ENCODE measurements around the gene AGO3.

The AGO3 gene

GRCh38 chr1:36085126-36085525 is 154.2 kb downstream of the AGO3 start:
- no peak overlapping the region for H3K27ac ChIP-seq (ENCODE audit: low read length)
- H3K36me3 ChIP-seq (ENCODE audit: control insufficient read depth, low read depth, low read length): no peaks in the 10 kb centered on the region
- H3K9ac ChIP-seq (ENCODE audit: low read length): no peak overlapping the region
- peaks cover 9% of the 10 kb centered on the region for H3K27me3 ChIP-seq (ENCODE audit: control insufficient read depth, insufficient read depth, low read length)
- no peaks in the 10 kb centered on the region for H3K9me3 ChIP-seq (ENCODE audit: control insufficient read depth, low read depth, low read length)
- H3K4me1 ChIP-seq (ENCODE audit: control insufficient read depth, low read depth, low read length): peaks cover 6% of the 10 kb centered on the region
- H3K4me3 ChIP-seq (ENCODE audit: low read length): no peak overlapping the region

GRCh38 chr1:36085686-36086526 is 155.0 kb downstream of the AGO3 start:
- Histone ChIP-seq H3K4me1 (ENCODE audit: control insufficient read depth, low read depth, low read length) (peaks cover 6% of the 10 kb centered on the region), H3K9me3 (ENCODE audit: control insufficient read depth, low read depth, low read length) (no peaks in the 10 kb centered on the region), H3K27me3 (ENCODE audit: control insufficient read depth, insufficient read depth, low read length) (peaks cover 9% of the 10 kb centered on the region), H3K36me3 (ENCODE audit: control insufficient read depth, low read depth, low read length) (no peaks in the 10 kb centered on the region), H3K4me3 (ENCODE audit: low read length) (no peak overlapping the region), H3K27ac (ENCODE audit: low read length) (no peak overlapping the region), H3K9ac (ENCODE audit: low read length) (no peak overlapping the region)

GRCh38 chr1:36086529-36087232 is 155.8 kb downstream of the AGO3 start:
- H3K4me3 ChIP-seq (ENCODE audit: low read length): no peak overlapping the region
- H3K36me3 ChIP-seq (ENCODE audit: control insufficient read depth, low read depth, low read length): peaks cover 3% of the 10 kb centered on the region
- H3K9ac ChIP-seq (ENCODE audit: low read length): no peak overlapping the region
- H3K27ac ChIP-seq (ENCODE audit: low read length): no peak overlapping the region
- no peaks in the 10 kb centered on the region for H3K9me3 ChIP-seq (ENCODE audit: control insufficient read depth, low read depth, low read length)
- H3K4me1 ChIP-seq (ENCODE audit: control insufficient read depth, low read depth, low read length): peaks cover 6% of the 10 kb centered on the region
- H3K27me3 ChIP-seq (ENCODE audit: control insufficient read depth, insufficient read depth, low read length): peaks cover 9% of the 10 kb centered on the region

- H3K9ac ChIP-seq (ENCODE audit: low read length): no peak overlapping the region
- H3K4me1 ChIP-seq (ENCODE audit: control insufficient read depth, low read depth, low read length): peaks cover 6% of the 10 kb centered on the region
- H3K9me3 ChIP-seq (ENCODE audit: control insufficient read depth, low read depth, low read length): no peaks in the 10 kb centered on the region
- peaks cover 9% of the 10 kb centered on the region for H3K27me3 ChIP-seq (ENCODE audit: control insufficient read depth, insufficient read depth, low read length)
- H3K4me3 ChIP-seq (ENCODE audit: low read length): no peak overlapping the region
- no peak overlapping the region for H3K27ac ChIP-seq (ENCODE audit: low read length)
- peaks cover 7% of the 10 kb centered on the region for H3K36me3 ChIP-seq (ENCODE audit: control insufficient read depth, low read depth, low read length)
Observed at GRCh38 chr1:36087233-36088123, 156.6 kb downstream of the AGO3 start.

- Histone ChIP-seq H3K27ac (ENCODE audit: low read length) (no peak overlapping the region), H3K9ac (ENCODE audit: low read length) (peak overlapping the region; percentile 15), H3K27me3 (ENCODE audit: control insufficient read depth, insufficient read depth, low read length) (peaks cover 9% of the 10 kb centered on the region), H3K36me3 (ENCODE audit: control insufficient read depth, low read depth, low read length) (peaks cover 15% of the 10 kb centered on the region), H3K4me3 (ENCODE audit: low read length) (peak overlapping the region; percentile 90), H3K9me3 (ENCODE audit: control insufficient read depth, low read depth, low read length) (no peaks in the 10 kb centered on the region), H3K4me1 (ENCODE audit: control insufficient read depth, low read depth, low read length) (peaks cover 6% of the 10 kb centered on the region)
Observed at GRCh38 chr1:36088265-36088576, 157.3 kb downstream of the AGO3 start.

GRCh38 chr1:36088577-36089392 is 157.9 kb downstream of the AGO3 start, which contains the start of gene ADPRS:
Gene ADPRS, plus strand, starts transcription at chr1:36088892. Its CDS starts 13 bp downstream, at chr1:36088905.
- Histone ChIP-seq H3K9ac (ENCODE audit: low read length) (peak within 1 kb of the TSS; percentile 64), H3K27ac (ENCODE audit: low read length) (no peak within 1 kb of the TSS), H3K36me3 (ENCODE audit: control insufficient read depth, low read depth, low read length) (peaks cover 20% of the 10 kb centered on the region), H3K4me3 (ENCODE audit: low read length) (peak within 1 kb of the TSS; percentile 90), H3K9me3 (ENCODE audit: control insufficient read depth, low read depth, low read length) (no peaks in the 10 kb centered on the region), H3K27me3 (ENCODE audit: control insufficient read depth, insufficient read depth, low read length) (peaks cover 9% of the 10 kb centered on the region), H3K4me1 (ENCODE audit: control insufficient read depth, low read depth, low read length) (peaks cover 6% of the 10 kb centered on the region)

- Histone ChIP-seq H3K4me3 (ENCODE audit: low read length) (peak overlapping the region; percentile 90), H3K27me3 (ENCODE audit: control insufficient read depth, insufficient read depth, low read length) (peaks cover 5% of the 10 kb centered on the region), H3K4me1 (ENCODE audit: control insufficient read depth, low read depth, low read length) (peaks cover 6% of the 10 kb centered on the region), H3K27ac (ENCODE audit: low read length) (no peak overlapping the region), H3K36me3 (ENCODE audit: control insufficient read depth, low read depth, low read length) (peaks cover 27% of the 10 kb centered on the region), H3K9ac (ENCODE audit: low read length) (peak overlapping the region; percentile 64), H3K9me3 (ENCODE audit: control insufficient read depth, low read depth, low read length) (no peaks in the 10 kb centered on the region)
Observed at GRCh38 chr1:36089393-36090121, 158.7 kb downstream of the AGO3 start.

- H3K27ac ChIP-seq (ENCODE audit: low read length): no peak overlapping the region
- H3K9me3 ChIP-seq (ENCODE audit: control insufficient read depth, low read depth, low read length): no peaks in the 10 kb centered on the region
- H3K27me3 ChIP-seq (ENCODE audit: control insufficient read depth, insufficient read depth, low read length): no peaks in the 10 kb centered on the region
- no peak overlapping the region for H3K4me3 ChIP-seq (ENCODE audit: low read length)
- peaks cover 38% of the 10 kb centered on the region for H3K36me3 ChIP-seq (ENCODE audit: control insufficient read depth, low read depth, low read length)
- peaks cover 6% of the 10 kb centered on the region for H3K4me1 ChIP-seq (ENCODE audit: control insufficient read depth, low read depth, low read length)
- no peak overlapping the region for H3K9ac ChIP-seq (ENCODE audit: low read length)
Observed at GRCh38 chr1:36091141-36091540, 160.2 kb downstream of the AGO3 start.

- Histone ChIP-seq H3K27ac (ENCODE audit: low read length) (no peak overlapping the region), H3K4me1 (ENCODE audit: control insufficient read depth, low read depth, low read length) (peaks cover 6% of the 10 kb centered on the region), H3K27me3 (ENCODE audit: control insufficient read depth, insufficient read depth, low read length) (no peaks in the 10 kb centered on the region), H3K36me3 (ENCODE audit: control insufficient read depth, low read depth, low read length) (peaks cover 38% of the 10 kb centered on the region), H3K9ac (ENCODE audit: low read length) (no peak overlapping the region), H3K9me3 (ENCODE audit: control insufficient read depth, low read depth, low read length) (no peaks in the 10 kb centered on the region), H3K4me3 (ENCODE audit: low read length) (no peak overlapping the region)
Observed at GRCh38 chr1:36091698-36092097, 160.8 kb downstream of the AGO3 start.

- no peak overlapping the region for H3K27ac ChIP-seq (ENCODE audit: low read length)
- H3K4me3 ChIP-seq (ENCODE audit: low read length): no peak overlapping the region
- peaks cover 38% of the 10 kb centered on the region for H3K36me3 ChIP-seq (ENCODE audit: control insufficient read depth, low read depth, low read length)
- H3K27me3 ChIP-seq (ENCODE audit: control insufficient read depth, insufficient read depth, low read length): no peaks in the 10 kb centered on the region
- H3K9ac ChIP-seq (ENCODE audit: low read length): no peak overlapping the region
- H3K4me1 ChIP-seq (ENCODE audit: control insufficient read depth, low read depth, low read length): peaks cover 11% of the 10 kb centered on the region
- no peaks in the 10 kb centered on the region for H3K9me3 ChIP-seq (ENCODE audit: control insufficient read depth, low read depth, low read length)
Observed at GRCh38 chr1:36092166-36092797, 161.4 kb downstream of the AGO3 start.
